ENCODE data around the gene UAP1L1. TPM values are rescaled to one million over a fixed set of nuclear protein-coding genes. Genes with fewer than 3 reads are reported as not detected.

UAP1L1 gene
- total RNA-seq, 1 experiment from 2014 or later: 7.6 TPM

Other genes starting within 250 kb of the UAP1L1 start
- gene AJM1, start 235.0 kb upstream of the UAP1L1 start, total RNA-seq (2014; rRNA removed; shearing (Covaris generic)): 0.72 and 1.3 TPM in 2 replicates
- gene PHPT1, start 228.1 kb upstream of the UAP1L1 start, total RNA-seq (2014; rRNA removed; shearing (Covaris generic)): 88.7 and 92.2 TPM in 2 replicates
- 0.36 and 0.39 TPM in 2 replicates for gene MAMDC4, start 225.2 kb upstream of the UAP1L1 start, total RNA-seq (2014; rRNA removed; shearing (Covaris generic))
- 304 and 460 TPM in 2 replicates for gene EDF1, start 211.2 kb upstream of the UAP1L1 start, total RNA-seq (2014; rRNA removed; shearing (Covaris generic))
- gene TRAF2, start 191.0 kb upstream of the UAP1L1 start, total RNA-seq (2014; rRNA removed; shearing (Covaris generic)): 10.1 and 13.7 TPM in 2 replicates
- 48.7 and 74.1 TPM in 2 replicates for gene FBXW5, start 132.8 kb upstream of the UAP1L1 start, total RNA-seq (2014; rRNA removed; shearing (Covaris generic))
- gene C8G, start 132.3 kb upstream of the UAP1L1 start, total RNA-seq (2014; rRNA removed; shearing (Covaris generic)): not detected in 2 replicates
- not detected in 2 replicates for gene LCN12, start 125.2 kb upstream of the UAP1L1 start, total RNA-seq (2014; rRNA removed; shearing (Covaris generic))
- 0.24 TPM in 1 of 2 replicates, not detected in the other for gene PTGDS, start 100.0 kb upstream of the UAP1L1 start, total RNA-seq (2014; rRNA removed; shearing (Covaris generic))
- gene LCNL1, start 94.5 kb upstream of the UAP1L1 start, total RNA-seq (2014; rRNA removed; shearing (Covaris generic)): not detected in 2 replicates
- 24.5 and 50.9 TPM in 2 replicates for gene PAXX, start 85.1 kb upstream of the UAP1L1 start, total RNA-seq (2014; rRNA removed; shearing (Covaris generic))
- gene CLIC3, start 80.9 kb upstream of the UAP1L1 start, total RNA-seq (2014; rRNA removed; shearing (Covaris generic)): 0.68 and 1.7 TPM in 2 replicates
- gene ABCA2, start 49.3 kb upstream of the UAP1L1 start, total RNA-seq (2014; rRNA removed; shearing (Covaris generic)): 4.1 and 10.8 TPM in 2 replicates
- not detected in 2 replicates for gene FUT7, start 45.4 kb upstream of the UAP1L1 start, total RNA-seq (2014; rRNA removed; shearing (Covaris generic))
- 0.60 and 1.6 TPM in 2 replicates for gene NPDC1, start 31.3 kb upstream of the UAP1L1 start, total RNA-seq (2014; rRNA removed; shearing (Covaris generic))
- not detected in 2 replicates for gene ENTPD2, start 23.5 kb upstream of the UAP1L1 start, total RNA-seq (2014; rRNA removed; shearing (Covaris generic))
- 15.3 and 21.8 TPM in 2 replicates for gene SAPCD2, start 7.0 kb upstream of the UAP1L1 start, total RNA-seq (2014; rRNA removed; shearing (Covaris generic))
- gene MAN1B1, start 9.5 kb downstream of the UAP1L1 start, total RNA-seq (2014; rRNA removed; shearing (Covaris generic)): 39.2 and 56.9 TPM in 2 replicates
- 30.8 and 37.5 TPM in 2 replicates for gene DPP7, start 37.2 kb downstream of the UAP1L1 start, total RNA-seq (2014; rRNA removed; shearing (Covaris generic))
- gene GRIN1, start 61.6 kb downstream of the UAP1L1 start, total RNA-seq (2014; rRNA removed; shearing (Covaris generic)): 0.20 TPM in 1 of 2 replicates, not detected in the other
- not detected in 2 replicates for gene LRRC26, start 92.5 kb downstream of the UAP1L1 start, total RNA-seq (2014; rRNA removed; shearing (Covaris generic))
- not detected in 2 replicates for gene TMEM210, start 94.5 kb downstream of the UAP1L1 start, total RNA-seq (2014; rRNA removed; shearing (Covaris generic))
- gene ANAPC2, start 111.0 kb downstream of the UAP1L1 start, total RNA-seq (2014; rRNA removed; shearing (Covaris generic)): 8.1 and 9.8 TPM in 2 replicates
- 72.8 and 99.2 TPM in 2 replicates for gene SSNA1, start 111.2 kb downstream of the UAP1L1 start, total RNA-seq (2014; rRNA removed; shearing (Covaris generic))
- 1.1 and 3.7 TPM in 2 replicates for gene TPRN, start 123.2 kb downstream of the UAP1L1 start, total RNA-seq (2014; rRNA removed; shearing (Covaris generic))
- gene TMEM203, start 128.1 kb downstream of the UAP1L1 start, total RNA-seq (2014; rRNA removed; shearing (Covaris generic)): 39.1 and 40.0 TPM in 2 replicates
- gene NDOR1, start 128.2 kb downstream of the UAP1L1 start, total RNA-seq (2014; rRNA removed; shearing (Covaris generic)): 4.6 and 5.4 TPM in 2 replicates
- gene RNF208, start 144.7 kb downstream of the UAP1L1 start, total RNA-seq (2014; rRNA removed; shearing (Covaris generic)): not detected in 2 replicates
- gene CYSRT1, start 147.7 kb downstream of the UAP1L1 start, total RNA-seq (2014; rRNA removed; shearing (Covaris generic)): 0.36 and 1.1 TPM in 2 replicates
- not detected in 2 replicates for gene RNF224, start 150.0 kb downstream of the UAP1L1 start, total RNA-seq (2014; rRNA removed; shearing (Covaris generic))
- gene SLC34A3, start 153.4 kb downstream of the UAP1L1 start, total RNA-seq (2014; rRNA removed; shearing (Covaris generic)): not detected in 2 replicates
- 295 and 372 TPM in 2 replicates for gene TUBB4B, start 163.8 kb downstream of the UAP1L1 start, total RNA-seq (2014; rRNA removed; shearing (Covaris generic))
- gene STPG3, start 173.8 kb downstream of the UAP1L1 start, total RNA-seq (2014; rRNA removed; shearing (Covaris generic)): not detected in 2 replicates
- gene NELFB, start 177.8 kb downstream of the UAP1L1 start, total RNA-seq (2014; rRNA removed; shearing (Covaris generic)): 34.2 and 46.8 TPM in 2 replicates
- gene TOR4A, start 200.2 kb downstream of the UAP1L1 start, total RNA-seq (2014; rRNA removed; shearing (Covaris generic)): under 0.01 TPM in 2 replicates
- 0.12 TPM in 1 of 2 replicates, not detected in the other for gene NRARP, start 224.8 kb downstream of the UAP1L1 start, total RNA-seq (2014; rRNA removed; shearing (Covaris generic))

All from RPMI7951 (cell line).